ENCODE results near the gene KCP. TPM values are rescaled to one million over a fixed set of nuclear protein-coding genes. Genes with fewer than 3 reads are reported as not detected.

The KCP gene
- polyA plus RNA-seq, 1 donor from 2014 or later, result 0.31 TPM

- H3K27ac ChIP-seq (ENCODE audit: low read length), result no peak overlapping the region
- no peak overlapping the region for H2AFZ ChIP-seq (ENCODE audit: low read depth, low read length)
- no peak overlapping the region for H3K4me2 ChIP-seq (ENCODE audit: low read length)
- no peaks in the 10 kb centered on the region for H3K9me2 ChIP-seq (ENCODE audit: insufficient read depth, low read length)
- TF ChIP-seq EZH2 (IDR thresholded peaks at IDR 0.05; ENCODE audit: borderline replicate concordance, insufficient read depth, low read length, poor library complexity, severe bottlenecking) (no peak), MXI1 (conservative IDR thresholded peaks at IDR 0.05; ENCODE audit: poor library complexity, severe bottlenecking) (no peak)
- H3K36me3 ChIP-seq (ENCODE audit: insufficient read depth, low read length), result no peaks in the 10 kb centered on the region
- H3K9me3 ChIP-seq (ENCODE audit: low read length), result no peaks in the 10 kb centered on the region
- H3F3A ChIP-seq (ENCODE audit: insufficient read depth, low read length, poor library complexity, severe bottlenecking), result no peaks in the 10 kb centered on the region
- H3K4me3 ChIP-seq (ENCODE audit: low read length), result no peak overlapping the region
- H3K79me2 ChIP-seq (replicated peaks; ENCODE audit: insufficient read depth, low read length), result no peaks in the 10 kb centered on the region
- H4K20me1 ChIP-seq (ENCODE audit: insufficient read depth), result no peaks in the 10 kb centered on the region
- H3K27me3 ChIP-seq (ENCODE audit: insufficient read depth, low read depth, low read length), result peaks cover 25% of the 10 kb centered on the region
- H3K9ac ChIP-seq (ENCODE audit: low read length), result no peak overlapping the region
Observed at GRCh38 chr7:128833148-128833945, 77.2 kb downstream of the KCP start.

- Histone ChIP-seq H3K9me2 (ENCODE audit: insufficient read depth, low read length) (no peaks in the 10 kb centered on the region), H3K9me3 (ENCODE audit: low read length) (no peaks in the 10 kb centered on the region), H3K4me3 (ENCODE audit: low read length) (no peak overlapping the region), H4K20me1 (ENCODE audit: insufficient read depth) (no peaks in the 10 kb centered on the region), H3K9ac (ENCODE audit: low read length) (peak overlapping the region; percentile 9), H3K27ac (ENCODE audit: low read length) (no peak overlapping the region), H3K79me2 (replicated peaks; ENCODE audit: insufficient read depth, low read length) (no peaks in the 10 kb centered on the region), H3F3A (ENCODE audit: insufficient read depth, low read length, poor library complexity, severe bottlenecking) (no peaks in the 10 kb centered on the region), H2AFZ (ENCODE audit: low read depth, low read length) (no peak overlapping the region), H3K36me3 (ENCODE audit: insufficient read depth, low read length) (no peaks in the 10 kb centered on the region), H3K4me2 (ENCODE audit: low read length) (no peak overlapping the region), H3K27me3 (ENCODE audit: insufficient read depth, low read depth, low read length) (peaks cover 25% of the 10 kb centered on the region)
- TF ChIP-seq TAF1 (IDR thresholded peaks at IDR 0.05; ENCODE audit: low read depth) (no peak), POLR2AphosphoS5 (IDR thresholded peaks at IDR 0.05) (no peak), CTCF (IDR thresholded peaks at IDR 0.05; ENCODE audit: poor library complexity, severe bottlenecking) (no peak), RAD21 (conservative IDR thresholded peaks at IDR 0.05) (no peak), EZH2 (IDR thresholded peaks at IDR 0.05; ENCODE audit: borderline replicate concordance, insufficient read depth, low read length, poor library complexity, severe bottlenecking) (no peak), MXI1 (conservative IDR thresholded peaks at IDR 0.05; ENCODE audit: poor library complexity, severe bottlenecking) (no peak)
Observed at GRCh38 chr7:128832880-128833147, 77.7 kb downstream of the KCP start.

- no peaks in the 10 kb centered on the region for H3K79me2 ChIP-seq (replicated peaks; ENCODE audit: insufficient read depth, low read length)
- no peaks in the 10 kb centered on the region for H3K36me3 ChIP-seq (ENCODE audit: insufficient read depth, low read length)
- peaks cover 25% of the 10 kb centered on the region for H3K27me3 ChIP-seq (ENCODE audit: insufficient read depth, low read depth, low read length)
- H3K9me2 ChIP-seq (ENCODE audit: insufficient read depth, low read length), result no peaks in the 10 kb centered on the region
- no peak overlapping the region for H2AFZ ChIP-seq (ENCODE audit: low read depth, low read length)
- no peaks in the 10 kb centered on the region for H4K20me1 ChIP-seq (ENCODE audit: insufficient read depth)
- H3K4me2 ChIP-seq (ENCODE audit: low read length), result no peak overlapping the region
- H3F3A ChIP-seq (ENCODE audit: insufficient read depth, low read length, poor library complexity, severe bottlenecking), result no peaks in the 10 kb centered on the region
- H3K9me3 ChIP-seq (ENCODE audit: low read length), result no peaks in the 10 kb centered on the region
- no peak for TF ChIP-seq EP300 (conservative IDR thresholded peaks at IDR 0.05; ENCODE audit: poor library complexity, severe bottlenecking)
- no peak for TF ChIP-seq SMC3 (conservative IDR thresholded peaks at IDR 0.05; ENCODE audit: poor library complexity)
- TF ChIP-seq REST (IDR thresholded peaks at IDR 0.05; ENCODE audit: borderline replicate concordance), result no peak
- no peak for TF ChIP-seq RAD21 (conservative IDR thresholded peaks at IDR 0.05)
- TF ChIP-seq TAF1 (IDR thresholded peaks at IDR 0.05; ENCODE audit: low read depth), result no peak
- TF ChIP-seq MXI1 (conservative IDR thresholded peaks at IDR 0.05; ENCODE audit: poor library complexity, severe bottlenecking), result no peak
- no peak for TF ChIP-seq CTCF (IDR thresholded peaks at IDR 0.05; ENCODE audit: poor library complexity, severe bottlenecking)
- no peak for TF ChIP-seq EZH2 (IDR thresholded peaks at IDR 0.05; ENCODE audit: borderline replicate concordance, insufficient read depth, low read length, poor library complexity, severe bottlenecking)
- TF ChIP-seq POLR2AphosphoS5 (IDR thresholded peaks at IDR 0.05), result no peak
- H3K27ac ChIP-seq (ENCODE audit: low read length), result no peak overlapping the region
- peak overlapping the region; percentile 9 for H3K9ac ChIP-seq (ENCODE audit: low read length)
- no peak overlapping the region for H3K4me3 ChIP-seq (ENCODE audit: low read length)
Observed at GRCh38 chr7:128831994-128832879, 78.3 kb downstream of the KCP start.
